ENCODE results near the gene MBD3.

MBD3 gene

DNA sequence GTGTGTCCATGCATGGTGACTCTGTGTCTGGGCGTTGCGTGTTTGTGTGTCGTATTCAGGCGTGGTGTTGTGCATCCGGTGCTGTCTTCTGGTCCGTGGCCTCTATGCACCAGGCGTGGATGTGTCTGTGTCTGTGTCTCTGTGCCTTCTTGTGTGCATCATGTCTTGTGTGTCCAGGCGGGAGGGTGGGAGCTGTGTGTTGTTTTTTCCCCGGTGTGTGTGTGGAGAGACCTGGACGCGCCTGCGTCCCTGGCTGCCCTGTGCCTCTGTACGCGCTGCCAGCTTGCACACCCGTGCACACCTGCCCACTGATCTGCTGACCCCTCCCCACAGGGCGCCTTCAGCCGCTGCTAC, 67.7 kb downstream of the MBD3 start:
- no peak for DNase-seq (ENCODE audit: low read depth, low spot score)
- H3K27ac ChIP-seq: no peak overlapping the region

GRCh38 chr19:1524287-1524971, 68.2 kb downstream of the MBD3 start:
- no peak for DNase-seq (ENCODE audit: low read depth, low spot score)
- H3K27ac ChIP-seq: no peak overlapping the region
